Heart left ventricle (tissue), 16 donors: ENCODE measurements around the gene SPNS3. TPM values are rescaled to one million over a fixed set of nuclear protein-coding genes. Genes with fewer than 3 reads are reported as not detected.

ENCODE experiments used
- ATAC-seq, 4 donors: fragments of 200-7000 bp; cut with Tn5 transposase; one replicate each; pipeline ENCODE4 v1.9.1; 2020 to 2022; ENCODE audit warnings: moderate library complexity in 4 of 4, mild to moderate bottlenecking in 3 of 4, moderate number of reproducible peaks in 1 of 4
- DNase-seq, 5 donors: peaks; one replicate each; pipeline ENCODE4 v3.0.0-alpha.2; 2020
- H3K27ac ChIP-seq, 12 donors: fragments of 200-600 bp; sonication (generic) in 4 of 12; one replicate each; pipeline versions ENCODE4 v1.5.0 to v1.8.0; 2016 to 2022; ENCODE audit warnings: mild to moderate bottlenecking in 2 of 12
- H3K27me3 ChIP-seq, 9 donors: fragments of 200-600 bp; sonication (generic) in 2 of 9; one replicate each; pipeline versions ENCODE4 v1.5.1 to v1.8.0; 2016 to 2022; ENCODE audit warnings: mild to moderate bottlenecking in 3 of 9
- H3K36me3 ChIP-seq, 9 donors: fragments of 200-600 bp; sonication (generic) in 2 of 9; one replicate each; pipeline versions ENCODE4 v1.5.0 to v1.8.0; 2018 to 2022; ENCODE audit warnings: mild to moderate bottlenecking in 2 of 9
- H3K4me1 ChIP-seq, 12 donors: fragments of 200-600 bp; sonication (generic) in 4 of 12; one replicate each; pipeline versions ENCODE4 v1.5.0 to v1.8.0; 2016 to 2022; ENCODE audit warnings: mild to moderate bottlenecking in 3 of 12
- H3K4me3 ChIP-seq, 12 donors: fragments of 200-600 bp; sonication (generic) in 4 of 12; one replicate each; pipeline versions ENCODE4 v1.5.0 to v1.8.0; 2017 to 2022; ENCODE audit warnings: mild to moderate bottlenecking in 9 of 12, moderate library complexity in 4 of 12
- H3K9me3 ChIP-seq, 12 donors: fragments of 200-600 bp; sonication (generic) in 4 of 12; one replicate each; pipeline versions ENCODE4 v1.5.0 to v1.8.0; 2016 to 2022; ENCODE audit warnings: mild to moderate bottlenecking in 1 of 12
- CTCF ChIP-seq, 12 donors: fragments of 200-600 bp; sonication (generic) in 4 of 12; IDR thresholded peaks; one replicate each; pipeline versions ENCODE4 v1.5.0 to v1.8.0; 2018 to 2022; ENCODE audit warnings: antibody characterized with exemption in 12 of 12, mild to moderate bottlenecking in 5 of 12
- POLR2A ChIP-seq, 2 donors: fragments of 450-650 bp; IDR thresholded peaks; one replicate each; pipeline ENCODE4 v1.6.1; 2017; ENCODE audit warnings: antibody characterized with exemption in 2 of 2, mild to moderate bottlenecking in 2 of 2, moderate library complexity in 2 of 2
- WGBS, 4 donors: extraction: QIAGEN DNeasy Blood & Tissue Kit in 2 of 4; methylation state at CpG; one replicate each; pipeline versions ENCODE4 v1.1.5 to v1.1.7; 2013 to 2018; 5-methylcytosine and 5-hydroxymethylcytosine counted together
- intact Hi-C, 10 donors: fragments of 100-400 bp; cut with DNase I; formaldehyde crosslinking; loops; one replicate each; pipeline versions ENCODE4 v1.11.1 to v1.14.2; 2022
- polyA plus RNA-seq, 2 donors: library from polyadenylated mRNA; stranded (reverse); fragments of 200-250 nt; gene quantifications; one replicate each; pipeline ENCODE4 v1.2.3, GENCODE V29; 2013
- total RNA-seq, 9 donors: library from RNA; depleted of rRNA in 2 of 9; stranded (reverse); fragments of >200 nt in 2 of 9; fragmentation: NEBNext Ultra II Directional in 3 of 9; extraction: Animal tissue kit (Norgen Biotek cat#: 25700) in 3 of 9; gene quantifications; one replicate each; pipeline versions ENCODE4 v1.1.0 to v1.2.4, GENCODE V29; 2016 to 2023
- donor health status: ischemic (EF 13 %, LVEDD 7.1; RV severe dilation, severe dysfunction).
- donor health status: healthy with polysubstance abuse.
- donor health status: DM: no; HTN: yes; CAD: no.
- donor health status: DM: no; HTN: no; CAD: no.
- donor health status: ischemic (EF 25% LVEDD 6.9; RV normal size, moderate dysfunction).
- donor health status: ischemic (EF 25% LVEDD 5.7; RV mildly dilated, moderate dysfunction).
- donor health status: healthy.
- donor health status: DM: yes; HTN: yes; CAD: no.
- donor health status: ischemic (EF 35%, LVEDD 5.7; RV mildly dilated, moderate dysfunction).
- donor health status: nonischemic (EF 11% LVEDD 7.7; RV severe dilation, severe dysfunction).
- donor health status: DM: yes; HTN: yes; CAD: no.
- donor health status: PGD.
- donor health status: ischemic (EF 29% LVEDD 5.4; RV normal size, mild dysfunction).
- donor health status: nonischemic (EF 23%, LVEDD 6.1; RV moderate dilation, normal function).

SPNS3 gene
- total and polyA plus RNA-seq, 11 donors = 0.23 to 1.9 (median 1.1) TPM; not detected in 3

DNA sequence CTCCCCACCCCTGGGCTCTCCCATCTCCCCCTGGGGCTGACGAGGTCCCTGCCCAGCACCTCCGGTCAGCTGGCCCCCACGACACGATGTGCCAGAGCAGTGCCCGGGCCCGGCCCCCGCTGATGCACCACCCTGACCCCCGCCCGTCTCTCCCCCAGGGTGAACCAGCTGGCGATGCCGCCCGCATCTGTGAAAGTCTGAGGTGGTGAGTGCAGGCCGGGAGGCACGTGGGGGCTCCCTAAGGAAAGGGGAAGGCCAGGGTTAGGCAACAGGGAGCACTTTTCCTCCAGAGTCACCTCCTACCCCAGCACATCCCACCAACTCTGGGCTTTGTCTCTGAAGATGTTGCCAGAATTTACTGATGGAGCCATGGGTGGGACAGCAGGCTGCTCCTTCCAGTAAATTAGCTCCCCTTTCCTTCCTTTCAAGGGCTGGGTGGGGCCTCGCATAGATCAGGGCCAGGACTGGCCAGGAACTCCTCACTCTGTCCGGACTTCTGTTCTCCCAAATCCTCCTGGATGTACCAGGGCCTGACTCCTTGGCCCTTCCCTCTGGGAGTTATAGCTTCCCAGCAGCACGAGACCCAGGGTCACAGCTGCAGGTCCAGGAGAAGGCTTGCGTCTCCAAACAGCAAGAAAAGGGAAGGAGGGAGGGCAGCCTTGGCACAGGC, 103.1 kb downstream of the SPNS3 start:
- H3K4me3 ChIP-seq = peak overlapping the region in 7 of 12 donors; percentile 5 to 37 (median 27)
- no peak for TF ChIP-seq CTCF (IDR thresholded peaks at IDR 0.05)
- TF ChIP-seq POLR2A (IDR thresholded peaks at IDR 0.05) = no peak
- peak overlapping the region; percentile 20 to 90 (median 70) for H3K27ac ChIP-seq
- H3K27me3 ChIP-seq = no peaks in the 10 kb centered on the region
- 34 to 59% (median 43%) methylated on average over 16 to 18 of the region's 18 CpGs for WGBS, 4 donors
- DNase-seq = peak in 3 of 5 donors; percentile 45 to 72 (median 68)
- ATAC-seq = peak; percentile 15 to 44 (median 38)
- intact Hi-C loops = loop anchor here in 5 of 10 donors (5.0 kb wide), 4 partner anchors 35 to 120 kb away; partner anchors contain the start of gene SPNS2 (in 2 of the 5)
- no peaks in the 10 kb centered on the region for H3K9me3 ChIP-seq
- peaks cover 20 to 97% (median 61%) of the 10 kb centered on the region in 12 donors for H3K4me1 ChIP-seq
- H3K36me3 ChIP-seq = peaks cover 0 to 36% (median 21%) of the 10 kb centered on the region in 9 donors

Other genes with a start within 250 kb of the SPNS3 start
- gene ANKFY1, start 170.0 kb upstream of the SPNS3 start, total RNA-seq = 10 to 100 TPM; 20.6 to 44.9 (median 24.9) TPM
- gene ANKFY1, start 170.0 kb upstream of the SPNS3 start, polyA plus RNA-seq = 10 to 100 TPM in 1 of 2 donors, 1 to 10 TPM in 1; 9.4 to 14.5 TPM
- 100 to 1,000 TPM in 3 of 9 donors, 10 to 100 TPM in 6; 79.4 to 125 (median 96.2) TPM for gene UBE2G1, start 67.3 kb upstream of the SPNS3 start, total RNA-seq
- gene UBE2G1, start 67.3 kb upstream of the SPNS3 start, polyA plus RNA-seq = 10 to 100 TPM; 19.4 to 55.2 TPM
- 10 to 100 TPM in 7 of 9 donors, 1 to 10 TPM in 2; 6.4 to 20.4 (median 11.4) TPM for gene SPNS2, start 64.9 kb downstream of the SPNS3 start, total RNA-seq
- 10 to 100 TPM; 13.7 to 22.0 TPM for gene SPNS2, start 64.9 kb downstream of the SPNS3 start, polyA plus RNA-seq
- gene MYBBP1A, start 121.4 kb downstream of the SPNS3 start, total RNA-seq = 10 to 100 TPM; 17.4 to 34.8 (median 24.4) TPM
- 10 to 100 TPM; 15.5 to 27.8 TPM for gene MYBBP1A, start 121.4 kb downstream of the SPNS3 start, polyA plus RNA-seq
- not detected for gene GGT6, start 126.6 kb downstream of the SPNS3 start, total RNA-seq
- not detected for gene GGT6, start 126.6 kb downstream of the SPNS3 start, polyA plus RNA-seq
- gene SMTNL2, start 150.6 kb downstream of the SPNS3 start, total RNA-seq = 10 to 100 TPM; 10.1 to 47.5 (median 18.5) TPM
- 1 to 10 TPM; 2.1 to 8.2 TPM for gene SMTNL2, start 150.6 kb downstream of the SPNS3 start, polyA plus RNA-seq
- 10 to 100 TPM in 1 of 9 donors, under 1 TPM in 5, not detected in 3; 0.23 to 62.4 (median 0.38) TPM for gene ALOX15, start 207.7 kb downstream of the SPNS3 start, total RNA-seq
- not detected for gene ALOX15, start 207.7 kb downstream of the SPNS3 start, polyA plus RNA-seq